HG02798 (cell line): Measurements from ENCODE around the gene DDAH1.

ENCODE experiments used
- ATAC-seq: cut with Tn5 transposase; IDR thresholded peaks from one replicate; pipeline ENCODE4 v1.9.1; 2021; ENCODE audit warnings: mild to moderate bottlenecking; ENCODE audit not compliant: unreplicated experiment, poor library complexity

Gene DDAH1

GRCh38 chr1:85404408-85404807 is 60.6 kb downstream of the DDAH1 start:
- no peak for ATAC-seq

- ATAC-seq = no peak
Observed at GRCh38 chr1:85398391-85399064, 66.4 kb downstream of the DDAH1 start.

GRCh38 chr1:85397490-85398032 is 67.4 kb downstream of the DDAH1 start:
- no peak for ATAC-seq

- ATAC-seq = no peak
Observed at GRCh38 chr1:85396194-85396593, 68.8 kb downstream of the DDAH1 start.

GRCh38 chr1:85394130-85394529 is 70.8 kb downstream of the DDAH1 start:
- ATAC-seq = no peak

GRCh38 chr1:85393490-85393889 is 71.5 kb downstream of the DDAH1 start:
- ATAC-seq = no peak

- ATAC-seq = no peak
Observed at GRCh38 chr1:85388416-85388815, 76.5 kb downstream of the DDAH1 start.

GRCh38 chr1:85387781-85388180 is 77.2 kb downstream of the DDAH1 start:
- no peak for ATAC-seq

- ATAC-seq = no peak
Observed at GRCh38 chr1:85386068-85386722, 78.8 kb downstream of the DDAH1 start.

- no peak for ATAC-seq
Observed at GRCh38 chr1:85379203-85380136, 85.5 kb downstream of the DDAH1 start.

- no peak for ATAC-seq
Observed at GRCh38 chr1:85378534-85378933, 86.4 kb downstream of the DDAH1 start.

- no peak for ATAC-seq
Observed at GRCh38 chr1:85376356-85376755, 88.6 kb downstream of the DDAH1 start.

- ATAC-seq = no peak
Observed at GRCh38 chr1:85375493-85375892, 89.5 kb downstream of the DDAH1 start.

- no peak for ATAC-seq
Observed at GRCh38 chr1:85374160-85374559, 90.8 kb downstream of the DDAH1 start.

- no peak for ATAC-seq
Observed at GRCh38 chr1:85373378-85373708, 91.6 kb downstream of the DDAH1 start.

- no peak for ATAC-seq
Observed at GRCh38 chr1:85372683-85373377, 92.1 kb downstream of the DDAH1 start.

- ATAC-seq = no peak
Observed at GRCh38 chr1:85371021-85371420, 93.9 kb downstream of the DDAH1 start.

- ATAC-seq = no peak
Observed at GRCh38 chr1:85368073-85368770, 96.7 kb downstream of the DDAH1 start.

GRCh38 chr1:85366391-85367170 is 98.4 kb downstream of the DDAH1 start:
- no peak for ATAC-seq
